HG02884 (cell line): Measurements from ENCODE around the gene AKAP8L.
A peak's percentile ranks its signal among the peaks of the same experiment; 100 is the strongest.
"Not testable (repeated sequence)": the region's sequence is repeated elsewhere in the genome, so short reads cannot be mapped to it uniquely, and the experiment has no call there.

Experiments
- ATAC-seq: cut with Tn5 transposase; IDR thresholded peaks from one replicate; pipeline ENCODE4 v1.9.1; 2021; ENCODE audit warnings: mild to moderate bottlenecking, moderate library complexity; ENCODE audit not compliant: unreplicated experiment

Gene AKAP8L

GRCh38 chr19:15381864-15382263 lies 36.9 kb downstream of the AKAP8L start:
- ATAC-seq: no peak

GRCh38 chr19:15381429-15381828 lies 37.4 kb downstream of the AKAP8L start:
- ATAC-seq: no peak

- ATAC-seq: peak; percentile 7
Observed at GRCh38 chr19:15379999-15380647, 38.7 kb downstream of the AKAP8L start.

- ATAC-seq: peak; percentile 82
Observed at GRCh38 chr19:15379083-15379998, 39.4 kb downstream of the AKAP8L start, which contains the start of gene AKAP8. TSS of gene AKAP8 (minus strand) at chr19:15379787. CDS start at chr19:15379731, 56 bp downstream.

GRCh38 chr19:15378534-15379082 lies 40.2 kb downstream of the AKAP8L start:
- no peak for ATAC-seq

- no peak for ATAC-seq
Observed at GRCh38 chr19:15374796-15375440, 43.9 kb downstream of the AKAP8L start.

GRCh38 chr19:15374105-15374651 lies 44.6 kb downstream of the AKAP8L start:
- ATAC-seq: no peak

GRCh38 chr19:15373644-15374043 lies 45.1 kb downstream of the AKAP8L start:
- ATAC-seq: no peak

GRCh38 chr19:15372891-15373301 lies 45.9 kb downstream of the AKAP8L start:
- ATAC-seq: no peak

- no peak for ATAC-seq
Observed at GRCh38 chr19:15372470-15372869, 46.3 kb downstream of the AKAP8L start.

GRCh38 chr19:15371786-15372380 lies 46.9 kb downstream of the AKAP8L start:
- no peak for ATAC-seq

GRCh38 chr19:15371119-15371518 lies 47.7 kb downstream of the AKAP8L start:
- no peak for ATAC-seq

- ATAC-seq: no peak
Observed at GRCh38 chr19:15369594-15369891, 49.2 kb downstream of the AKAP8L start.

GRCh38 chr19:15368798-15369593 lies 49.8 kb downstream of the AKAP8L start:
- ATAC-seq: no peak

GRCh38 chr19:15368051-15368632 lies 50.6 kb downstream of the AKAP8L start:
- no peak for ATAC-seq

- no peak for ATAC-seq
Observed at GRCh38 chr19:15367439-15367838, 51.3 kb downstream of the AKAP8L start.

GRCh38 chr19:15365264-15365663 lies 53.5 kb downstream of the AKAP8L start:
- ATAC-seq: no peak

- not testable (repeated sequence) for ATAC-seq
Observed at GRCh38 chr19:15363791-15364190, 55.0 kb downstream of the AKAP8L start.

- not testable (repeated sequence) for ATAC-seq
Observed at GRCh38 chr19:15363048-15363447, 55.7 kb downstream of the AKAP8L start.
